Heart left ventricle (tissue), 13 donors: ENCODE data around the gene BORCS5.

Source experiments
- CTCF ChIP-seq, 12 donors: fragments of 200-600 bp; sonication (generic) in 4 of 12; IDR thresholded peaks; one replicate each; pipeline versions ENCODE4 v1.5.0 to v1.8.0; 2018 to 2022; ENCODE audit warnings: antibody characterized with exemption in 12 of 12, mild to moderate bottlenecking in 5 of 12
- POLR2A ChIP-seq, 2 donors: fragments of 450-650 bp; IDR thresholded peaks; one replicate each; pipeline ENCODE4 v1.6.1; 2017; ENCODE audit warnings: antibody characterized with exemption in 2 of 2, mild to moderate bottlenecking in 2 of 2, moderate library complexity in 2 of 2
- donor health status: ischemic (EF 13 %, LVEDD 7.1; RV severe dilation, severe dysfunction).
- donor health status: DM: no; HTN: yes; CAD: no.
- donor health status: DM: no; HTN: no; CAD: no.
- donor health status: ischemic (EF 25% LVEDD 6.9; RV normal size, moderate dysfunction).
- donor health status: ischemic (EF 25% LVEDD 5.7; RV mildly dilated, moderate dysfunction).
- donor health status: ischemic (EF 35%, LVEDD 5.7; RV mildly dilated, moderate dysfunction).
- donor health status: nonischemic (EF 11% LVEDD 7.7; RV severe dilation, severe dysfunction).
- donor health status: DM: yes; HTN: yes; CAD: no.
- donor health status: PGD.
- donor health status: ischemic (EF 29% LVEDD 5.4; RV normal size, mild dysfunction).
- donor health status: nonischemic (EF 23%, LVEDD 6.1; RV moderate dilation, normal function).

- no peak for TF ChIP-seq POLR2A (IDR thresholded peaks at IDR 0.05)
- TF ChIP-seq CTCF (IDR thresholded peaks at IDR 0.05) = no peak
These were observed 5.9 kb upstream of the BORCS5 start for GRCh38 chr12:12350868-12351463.
